ENCODE measurements around the gene OAS3.
"Not testable (repeated sequence)": the region's sequence is repeated elsewhere in the genome, so short reads cannot be mapped to it uniquely, and the experiment has no call there.

The OAS3 gene

DNA sequence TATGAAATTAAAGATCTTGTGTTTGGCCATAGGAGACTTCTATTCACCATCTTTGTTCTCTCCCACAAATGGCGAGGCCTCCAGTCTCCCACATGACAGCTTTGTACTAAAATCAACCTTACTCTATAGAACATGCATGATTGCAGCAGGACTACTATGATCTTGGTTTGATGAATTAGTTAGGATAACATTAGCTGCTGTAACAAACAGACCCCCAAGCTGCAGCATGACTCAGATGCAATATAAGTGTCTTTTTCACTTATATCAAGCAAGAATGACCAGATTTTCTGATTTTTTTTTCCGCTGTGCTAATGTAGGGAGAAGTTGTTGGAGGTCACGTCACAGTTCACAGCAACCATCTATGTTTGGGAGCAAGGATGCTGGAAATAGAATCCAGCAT lies 10.8 kb upstream of the OAS3 start:
- no peak for FAIRE-seq

DNA sequence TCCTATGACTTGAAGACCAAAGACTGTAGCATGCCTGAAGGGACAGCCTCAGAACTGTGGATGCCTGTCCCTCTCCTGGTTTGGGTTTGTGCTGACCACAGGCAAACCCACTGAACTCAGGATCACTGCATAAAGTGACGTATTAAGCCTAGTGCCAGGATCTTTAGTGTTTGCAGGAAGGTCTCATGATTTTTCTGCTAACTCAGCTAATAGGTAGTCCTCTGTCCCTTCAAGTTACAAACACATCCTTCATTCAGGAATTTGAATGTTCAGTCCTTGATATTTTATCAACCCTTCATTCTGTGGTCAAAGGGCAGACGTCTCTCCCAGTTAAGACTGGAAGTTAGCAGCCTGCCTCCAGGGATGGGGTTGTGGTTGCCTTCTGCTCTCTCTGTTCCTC lies 10.3 kb upstream of the OAS3 start:
- no peak for FAIRE-seq

DNA sequence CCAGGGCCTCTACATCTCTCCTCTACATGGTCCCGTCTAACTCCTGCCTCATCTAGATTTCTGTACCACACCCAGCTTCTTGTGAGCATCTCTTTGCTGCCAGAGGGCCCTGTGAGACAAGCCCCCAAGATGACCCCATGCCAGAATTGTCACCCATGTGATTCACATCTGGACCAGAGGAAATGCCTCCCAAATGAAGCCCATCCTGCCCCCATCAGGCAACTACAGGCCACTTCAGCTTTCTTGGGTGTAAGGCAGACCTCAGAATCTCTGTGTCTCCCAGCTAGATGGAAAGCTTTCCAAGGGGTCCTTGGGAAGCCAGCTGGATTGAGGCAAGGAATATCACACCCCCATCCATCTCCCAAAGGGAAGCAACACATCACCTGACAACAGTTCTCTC lies 9.3 kb upstream of the OAS3 start:
- FAIRE-seq = no peak

DNA sequence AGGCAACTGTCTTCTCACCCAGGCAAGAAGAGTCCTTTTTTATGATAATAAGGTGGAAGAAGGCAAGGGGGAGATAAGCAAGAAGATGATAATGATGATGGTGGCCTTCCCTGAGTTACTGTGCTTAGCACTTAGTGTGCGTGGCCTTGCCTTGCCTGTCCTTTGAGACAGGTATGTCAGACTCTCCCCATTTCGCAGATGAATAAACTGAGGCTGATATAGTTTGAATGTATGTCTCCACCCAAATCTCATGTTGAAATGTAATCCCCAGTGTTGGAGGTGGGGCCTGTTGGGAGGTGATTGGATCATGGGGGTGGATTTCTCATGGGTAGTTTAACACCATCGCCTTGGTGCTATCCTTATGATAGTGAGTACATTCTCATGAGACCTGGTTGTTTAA lies 8.6 kb upstream of the OAS3 start:
- FAIRE-seq = no peak

DNA sequence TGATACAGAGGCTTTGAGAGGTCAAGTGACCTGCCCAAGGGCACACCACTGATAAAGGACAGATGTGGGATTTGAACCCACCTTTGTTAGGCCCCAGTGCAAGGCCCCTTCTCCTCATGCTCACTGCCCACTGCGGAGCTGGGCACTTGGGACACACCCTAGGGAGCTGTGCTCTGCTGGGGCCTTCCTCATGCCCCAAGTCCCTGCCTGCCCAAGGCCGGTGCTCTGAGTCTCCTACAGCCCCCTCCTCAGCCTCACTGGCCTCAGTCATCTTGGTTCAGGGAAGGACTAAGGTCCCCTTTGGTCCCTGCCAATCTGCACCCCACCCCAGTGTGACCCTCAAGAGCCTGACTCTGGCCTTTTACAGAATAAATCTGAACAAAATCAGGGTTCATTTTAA lies 7.9 kb upstream of the OAS3 start:
- FAIRE-seq = no peak

DNA sequence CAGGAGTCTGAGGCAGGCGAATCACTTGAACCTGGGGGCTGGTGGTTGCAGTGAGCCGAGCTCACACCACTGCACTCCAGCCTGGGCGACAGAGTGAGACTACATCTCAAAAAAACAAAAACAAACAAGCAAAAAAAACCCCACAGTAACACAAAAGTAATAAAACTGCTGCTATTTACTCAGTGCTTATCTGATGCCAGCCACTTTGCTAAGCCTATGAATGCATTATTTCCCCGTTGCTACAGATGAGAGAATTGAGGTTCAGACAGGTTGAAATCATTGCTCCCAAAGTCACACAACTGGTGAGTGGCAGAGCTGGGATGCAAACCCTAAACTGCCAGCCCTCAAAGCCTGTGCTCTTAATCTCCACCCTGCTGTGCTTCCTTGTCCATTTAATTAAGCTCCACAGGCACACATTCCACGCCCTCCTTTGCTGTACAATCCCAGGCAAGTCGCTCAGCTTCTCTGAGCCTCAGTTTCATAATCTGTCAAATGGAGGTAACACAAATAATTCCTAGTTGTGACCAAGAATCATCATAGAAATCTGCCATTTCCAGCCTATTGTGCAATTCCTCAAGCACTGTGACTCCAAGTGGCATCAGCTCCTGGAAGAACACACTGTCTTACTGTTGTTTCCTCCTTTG lies 5.7 kb upstream of the OAS3 start:
- FAIRE-seq = no peak

DNA sequence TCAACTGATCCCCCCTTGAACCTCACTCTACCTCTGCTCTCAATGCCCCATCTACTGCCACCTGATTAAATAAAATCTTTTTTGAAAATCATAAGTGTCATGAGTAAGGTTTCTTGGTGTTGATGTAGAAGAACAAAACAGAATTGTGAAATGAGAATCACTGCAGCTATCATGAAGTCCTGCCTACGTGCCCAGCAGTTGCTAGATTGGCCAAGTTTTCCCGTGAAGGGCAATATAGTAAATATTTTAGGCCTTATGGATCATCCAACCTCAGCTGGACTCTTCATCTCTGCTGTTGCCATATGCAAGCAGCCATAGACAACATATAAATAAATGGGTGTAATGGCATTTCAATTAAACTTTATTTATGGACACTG lies 5.2 kb upstream of the OAS3 start:
- no peak for FAIRE-seq

DNA sequence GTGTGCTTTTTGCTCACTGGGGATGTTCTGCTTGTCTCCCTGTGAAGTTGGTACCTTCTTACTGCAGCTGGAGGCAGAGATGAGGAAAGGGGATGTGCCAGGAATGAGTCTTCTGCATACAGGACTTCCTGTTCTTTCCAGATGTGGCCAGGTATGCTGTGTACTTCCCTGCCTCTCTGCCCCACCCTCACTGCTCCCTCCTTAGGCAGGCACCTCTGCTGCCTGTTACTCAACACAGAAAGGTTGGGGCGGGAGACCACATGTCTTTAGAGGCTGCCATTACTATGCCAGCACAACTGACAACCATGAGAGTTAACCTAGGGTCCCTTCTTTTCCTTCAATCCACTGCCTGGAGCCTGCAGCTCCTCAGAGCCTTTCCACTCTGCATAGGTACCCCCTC lies 2.0 kb upstream of the OAS3 start:
- FAIRE-seq = no peak

DNA sequence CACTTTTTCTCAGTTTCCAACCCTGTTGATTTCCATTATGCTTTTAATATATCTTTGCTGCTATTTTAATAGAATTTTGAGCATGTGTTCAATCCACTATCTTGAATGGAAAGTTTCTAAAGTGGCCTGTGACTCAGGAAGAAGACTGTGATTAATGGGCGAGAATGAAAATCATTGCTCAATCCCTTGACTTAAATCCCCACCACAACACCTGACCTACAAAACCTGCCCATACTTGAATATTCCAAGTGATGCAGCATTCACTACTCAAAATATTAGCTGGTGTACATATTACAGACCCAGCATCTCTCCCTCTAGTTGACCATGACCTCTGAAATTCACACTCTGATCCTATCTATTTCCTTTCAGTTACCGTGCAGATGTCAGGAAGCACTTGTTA lies 1.3 kb upstream of the OAS3 start:
- FAIRE-seq = no peak

DNA sequence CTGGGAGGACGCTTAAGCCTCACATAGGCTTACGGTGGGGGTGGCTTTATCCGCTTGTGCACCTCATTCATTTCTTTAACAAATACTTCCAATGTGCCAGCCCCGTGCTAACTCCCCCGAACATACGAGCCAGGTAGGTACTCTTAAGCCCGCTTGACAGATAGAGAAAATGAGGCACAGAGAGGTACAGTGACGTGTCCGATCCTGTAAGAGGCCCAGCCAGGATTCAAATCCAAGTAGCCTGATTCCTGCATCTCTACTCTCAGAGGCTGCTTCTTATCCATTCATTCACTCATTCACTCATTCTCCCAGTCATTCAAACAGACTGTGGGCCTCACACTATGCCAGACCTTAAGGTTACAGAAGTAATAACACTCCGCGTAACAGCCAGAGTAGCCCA lies 477 bp downstream of the OAS3 start:
- no peak for FAIRE-seq

DNA sequence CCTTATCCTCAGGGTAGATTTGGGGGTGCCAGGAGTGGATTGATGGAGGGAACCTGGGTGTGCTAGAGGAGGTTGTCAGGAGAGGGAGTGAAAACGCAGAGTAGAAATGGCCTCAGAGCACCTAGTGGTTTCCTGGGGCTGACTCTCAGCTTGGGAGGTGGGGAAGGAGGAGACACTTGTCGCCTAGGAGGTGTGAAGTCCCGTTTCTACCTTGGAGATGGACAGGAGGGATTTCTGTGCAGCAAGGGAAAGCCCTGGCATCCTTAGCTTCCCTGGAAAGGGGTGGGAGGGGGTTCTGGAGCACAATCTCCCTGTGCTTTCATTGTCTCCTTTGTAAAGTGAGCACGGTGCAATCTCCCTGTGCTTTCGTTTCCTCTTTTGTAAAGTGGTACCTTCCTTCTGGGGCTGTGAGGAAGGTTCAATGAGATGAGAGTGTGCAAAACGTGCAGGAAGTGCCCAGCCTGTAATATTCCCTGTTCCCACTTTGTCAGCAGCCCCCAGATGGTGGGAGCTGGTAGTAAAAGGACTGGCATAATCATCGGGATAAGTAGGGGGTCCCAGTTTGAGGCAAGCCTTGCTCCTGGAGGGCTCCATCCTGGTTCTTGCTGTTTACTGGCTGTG lies 1.6 kb downstream of the OAS3 start:
- no peak for FAIRE-seq

DNA sequence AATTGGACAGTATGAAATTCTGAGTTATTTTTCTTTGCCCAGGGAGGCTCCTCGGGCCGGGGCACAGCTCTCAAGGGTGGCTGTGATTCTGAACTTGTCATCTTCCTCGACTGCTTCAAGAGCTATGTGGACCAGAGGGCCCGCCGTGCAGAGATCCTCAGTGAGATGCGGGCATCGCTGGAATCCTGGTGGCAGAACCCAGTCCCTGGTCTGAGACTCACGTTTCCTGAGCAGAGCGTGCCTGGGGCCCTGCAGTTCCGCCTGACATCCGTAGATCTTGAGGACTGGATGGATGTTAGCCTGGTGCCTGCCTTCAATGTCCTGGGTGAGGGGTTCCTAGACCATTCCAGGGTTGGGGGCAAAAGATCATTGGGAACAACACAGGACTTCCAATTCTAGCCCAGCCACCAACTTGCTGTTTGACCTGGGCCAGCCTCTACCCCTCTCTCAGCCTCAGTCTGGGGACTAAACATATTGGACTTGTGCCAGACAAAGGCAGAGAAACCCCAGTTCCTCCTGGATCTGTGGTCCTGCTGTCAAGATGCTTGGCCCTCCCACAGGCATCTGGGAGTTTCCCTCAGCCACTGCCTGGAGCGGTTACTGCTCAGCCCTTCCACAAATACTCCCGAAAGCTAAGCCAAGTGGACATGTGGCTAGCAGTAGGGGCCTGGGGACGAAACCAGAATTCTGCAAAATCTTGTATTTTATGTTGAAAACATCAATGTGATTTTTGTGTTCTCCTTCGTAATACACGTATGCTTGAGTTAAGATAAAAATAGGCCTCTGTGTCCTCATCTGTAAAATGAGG lies 3.5 kb downstream of the OAS3 start:
- FAIRE-seq = no peak

DNA sequence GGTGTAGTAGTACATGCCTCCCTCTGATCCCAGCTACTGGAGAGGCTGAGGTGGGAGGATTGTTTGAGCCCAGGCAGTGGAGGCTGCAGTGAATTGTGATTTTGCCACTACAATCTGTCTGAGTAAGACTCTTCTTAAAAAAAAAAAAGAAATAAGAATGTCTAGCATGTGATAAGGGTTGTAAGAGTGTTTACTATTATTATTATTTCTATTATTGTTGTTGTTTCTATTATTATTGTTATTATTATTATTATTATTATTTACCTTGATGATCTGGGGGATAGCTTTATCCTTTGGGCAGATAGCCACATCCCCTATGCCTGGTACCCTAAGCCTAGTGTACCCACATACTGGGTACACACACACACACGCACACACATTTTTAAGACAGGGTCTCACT lies 4.3 kb downstream of the OAS3 start:
- FAIRE-seq = no peak

DNA sequence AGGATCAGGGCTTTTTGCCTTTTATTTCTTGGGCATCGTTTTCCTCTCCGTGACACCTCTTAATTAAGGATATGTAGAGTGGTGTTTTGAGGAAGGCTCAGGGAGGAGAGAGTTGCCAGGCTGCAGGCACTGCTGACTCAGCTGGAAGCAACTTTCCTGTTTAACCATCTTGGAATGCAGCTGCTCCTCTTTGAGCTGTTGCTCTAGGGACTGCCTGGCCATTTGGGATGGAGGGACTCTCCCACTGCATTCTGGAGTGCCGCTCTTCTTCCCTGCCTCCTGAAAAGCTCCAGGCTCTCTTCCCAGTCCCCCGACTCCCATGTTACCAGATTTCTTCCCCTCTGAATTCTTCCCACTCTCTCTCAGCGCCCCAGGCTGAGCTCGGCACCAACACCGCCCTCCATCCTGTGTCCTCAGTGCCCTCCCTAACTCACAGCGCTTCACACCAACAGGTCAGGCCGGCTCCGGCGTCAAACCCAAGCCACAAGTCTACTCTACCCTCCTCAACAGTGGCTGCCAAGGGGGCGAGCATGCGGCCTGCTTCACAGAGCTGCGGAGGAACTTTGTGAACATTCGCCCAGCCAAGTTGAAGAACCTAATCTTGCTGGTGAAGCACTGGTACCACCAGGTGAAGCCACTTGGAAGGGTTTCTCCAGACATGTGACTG lies 5.9 kb downstream of the OAS3 start:
- FAIRE-seq = no peak

DNA sequence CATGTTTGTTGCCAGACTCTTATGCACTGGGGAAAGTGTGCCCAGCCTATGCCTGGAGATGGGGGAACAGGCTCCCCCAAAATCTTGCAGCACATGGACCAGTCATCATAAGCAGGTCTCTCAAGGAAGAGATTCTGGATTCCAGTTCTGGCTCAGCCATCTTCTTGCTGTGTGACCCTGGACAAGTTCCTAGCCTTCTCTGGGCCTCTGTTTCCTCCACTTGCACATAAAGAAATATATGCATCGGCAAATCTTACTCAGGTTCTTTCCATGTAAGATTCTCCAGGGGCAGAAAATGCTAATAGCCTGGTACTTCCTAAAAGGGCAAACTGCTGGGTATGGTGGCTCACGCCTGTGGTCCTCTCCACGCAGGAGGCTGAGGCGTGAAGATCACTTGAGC lies 7.2 kb downstream of the OAS3 start:
- no peak for FAIRE-seq

DNA sequence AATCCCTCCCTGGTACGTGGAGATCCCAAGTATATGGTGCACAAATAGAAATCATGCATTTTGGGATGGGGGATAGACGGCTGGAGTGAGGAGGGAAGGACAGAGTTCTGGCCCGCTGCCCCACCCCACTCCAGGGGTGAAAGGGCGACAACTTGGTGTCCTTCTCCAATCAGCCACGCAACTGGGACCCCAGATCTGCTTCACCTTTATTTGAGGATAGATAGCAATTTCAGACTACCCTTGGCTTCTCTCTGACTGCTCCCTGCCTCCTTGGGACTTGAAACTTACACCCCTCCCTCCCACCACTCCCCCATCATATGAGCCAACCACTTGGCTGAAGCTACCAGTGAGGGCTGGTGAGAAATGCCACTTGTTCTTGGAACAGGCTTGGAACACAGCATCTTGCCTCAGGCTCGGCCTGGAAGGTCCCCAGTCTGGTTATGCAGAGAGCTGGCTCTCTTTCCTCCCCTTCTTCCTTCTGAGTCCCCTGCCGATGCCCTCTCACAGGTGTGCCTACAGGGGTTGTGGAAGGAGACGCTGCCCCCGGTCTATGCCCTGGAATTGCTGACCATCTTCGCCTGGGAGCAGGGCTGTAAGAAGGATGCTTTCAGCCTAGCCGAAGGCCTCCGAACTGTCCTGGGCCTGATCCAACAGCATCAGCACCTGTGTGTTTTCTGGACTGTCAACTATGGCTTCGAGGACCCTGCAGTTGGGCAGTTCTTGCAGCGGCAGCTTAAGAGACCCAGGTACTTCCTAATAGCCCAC lies 8.1 kb downstream of the OAS3 start:
- no peak for FAIRE-seq

DNA sequence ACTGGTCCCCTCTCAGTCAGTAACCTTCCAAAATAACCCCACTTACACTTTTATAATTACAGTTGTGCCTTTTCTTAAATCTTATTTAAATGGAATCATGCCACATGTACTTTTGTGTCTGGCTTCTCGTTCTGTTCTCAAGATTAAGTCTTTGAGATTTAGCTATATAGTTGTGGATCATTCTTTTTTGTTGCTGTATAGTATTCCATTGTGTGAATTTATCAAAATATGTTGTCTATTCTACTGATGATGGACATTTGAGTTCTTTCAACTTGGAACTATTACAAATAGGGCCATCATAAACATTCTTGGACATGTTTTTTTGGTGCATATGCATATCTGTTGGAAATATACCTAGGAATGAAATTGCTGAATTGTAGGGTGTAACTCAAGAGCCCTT lies 9.0 kb downstream of the OAS3 start:
- FAIRE-seq = no peak

DNA sequence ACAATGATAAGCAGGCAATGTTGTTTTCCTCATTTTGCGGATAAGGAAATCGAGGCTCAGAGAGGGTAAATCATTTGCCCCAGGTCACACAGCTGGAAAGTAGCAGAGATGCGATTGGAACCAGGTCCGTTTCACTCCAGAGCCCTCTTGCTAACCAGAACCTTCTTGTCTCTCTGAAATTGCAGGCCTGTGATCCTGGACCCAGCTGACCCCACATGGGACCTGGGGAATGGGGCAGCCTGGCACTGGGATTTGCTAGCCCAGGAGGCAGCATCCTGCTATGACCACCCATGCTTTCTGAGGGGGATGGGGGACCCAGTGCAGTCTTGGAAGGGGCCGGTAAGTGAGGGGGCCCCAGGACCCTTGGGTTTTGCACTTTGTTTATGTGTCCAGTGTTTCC lies 9.5 kb downstream of the OAS3 start:
- no peak for FAIRE-seq

DNA sequence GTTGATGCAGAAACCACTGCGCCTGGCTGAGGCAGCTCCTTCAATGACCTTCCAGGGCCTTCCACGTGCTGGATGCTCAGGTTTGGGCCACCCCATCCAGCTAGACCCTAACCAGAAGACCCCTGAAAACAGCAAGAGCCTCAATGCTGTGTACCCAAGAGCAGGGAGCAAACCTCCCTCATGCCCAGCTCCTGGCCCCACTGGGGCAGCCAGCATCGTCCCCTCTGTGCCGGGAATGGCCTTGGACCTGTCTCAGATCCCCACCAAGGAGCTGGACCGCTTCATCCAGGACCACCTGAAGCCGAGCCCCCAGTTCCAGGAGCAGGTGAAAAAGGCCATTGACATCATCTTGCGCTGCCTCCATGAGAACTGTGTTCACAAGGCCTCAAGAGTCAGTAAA lies 10.5 kb downstream of the OAS3 start:
- no peak for FAIRE-seq

DNA sequence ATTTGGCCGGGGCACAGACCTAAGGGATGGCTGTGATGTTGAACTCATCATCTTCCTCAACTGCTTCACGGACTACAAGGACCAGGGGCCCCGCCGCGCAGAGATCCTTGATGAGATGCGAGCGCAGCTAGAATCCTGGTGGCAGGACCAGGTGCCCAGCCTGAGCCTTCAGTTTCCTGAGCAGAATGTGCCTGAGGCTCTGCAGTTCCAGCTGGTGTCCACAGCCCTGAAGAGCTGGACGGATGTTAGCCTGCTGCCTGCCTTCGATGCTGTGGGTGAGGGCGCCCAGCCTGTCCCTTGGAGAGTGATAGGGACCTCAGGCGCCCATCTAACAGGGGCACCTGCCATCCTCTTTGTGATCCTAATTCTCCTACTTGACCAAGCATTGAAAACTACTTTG lies 12.4 kb downstream of the OAS3 start:
- FAIRE-seq = no peak

DNA sequence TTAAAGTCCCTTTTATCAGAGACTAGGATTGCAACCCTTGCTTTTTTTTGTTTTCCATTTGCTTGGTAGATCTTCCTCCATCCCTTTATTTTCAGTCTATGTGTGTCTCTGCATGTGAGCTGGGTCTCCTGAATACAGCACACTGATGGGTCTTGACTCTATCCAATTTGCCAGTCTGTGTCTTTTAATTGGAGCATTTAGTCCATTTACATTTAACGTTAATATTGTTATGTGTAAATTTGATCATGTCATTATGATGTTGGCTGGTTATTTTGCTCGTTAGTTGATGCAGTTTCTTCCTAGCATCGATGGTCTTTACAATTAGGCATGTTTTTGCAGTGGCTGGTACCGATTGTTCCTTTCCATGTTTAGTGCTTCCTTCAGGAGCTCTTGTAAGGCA lies 18.9 kb downstream of the OAS3 start:
- not testable (repeated sequence) for FAIRE-seq

DNA sequence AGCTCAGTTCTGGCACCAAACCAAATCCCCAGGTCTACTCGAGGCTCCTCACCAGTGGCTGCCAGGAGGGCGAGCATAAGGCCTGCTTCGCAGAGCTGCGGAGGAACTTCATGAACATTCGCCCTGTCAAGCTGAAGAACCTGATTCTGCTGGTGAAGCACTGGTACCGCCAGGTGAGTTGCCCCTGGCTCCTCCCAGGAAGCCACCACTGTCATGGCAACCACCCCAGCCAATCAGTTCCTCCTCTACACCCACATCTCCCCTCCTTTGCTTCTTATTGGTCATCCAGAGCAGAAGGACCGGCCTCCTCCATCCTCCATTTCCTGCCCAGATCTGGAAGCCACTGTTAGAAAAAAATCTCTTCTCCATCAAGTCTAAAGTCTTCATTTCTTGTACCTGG lies 22.8 kb downstream of the OAS3 start:
- FAIRE-seq = no peak

DNA sequence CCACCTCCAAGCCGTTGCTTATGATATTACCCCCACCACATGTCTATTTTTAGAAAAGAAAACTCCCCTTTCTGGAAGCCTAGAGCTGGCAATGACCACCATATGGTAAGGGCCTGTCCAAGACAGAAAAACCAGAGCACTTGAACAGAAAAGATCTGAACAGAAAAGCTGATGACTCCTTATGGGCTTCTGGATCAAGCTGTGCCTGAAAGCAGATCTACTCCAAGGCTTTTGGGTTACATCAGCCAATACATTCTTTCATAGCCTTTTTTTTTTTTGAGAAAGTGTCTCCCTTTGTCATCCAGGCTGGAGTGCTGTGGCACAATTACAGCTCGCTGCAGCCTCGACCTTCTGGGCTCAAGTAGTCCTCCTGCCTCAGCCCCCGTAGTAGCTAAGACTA lies 23.3 kb downstream of the OAS3 start:
- FAIRE-seq = no peak

Data from endometrium (tissue), 2 donors.